GM21360 (cell line): ENCODE measurements around the gene LCP1.
"Not testable (repeated sequence)": the region's sequence is repeated elsewhere in the genome, so short reads cannot be mapped to it uniquely, and the experiment has no call there.

Experiments
- ATAC-seq: cut with Tn5 transposase; IDR thresholded peaks from one replicate; pipeline ENCODE4 v1.9.1; 2021; ENCODE audit warnings: mild to moderate bottlenecking, moderate library complexity; ENCODE audit not compliant: unreplicated experiment

LCP1 gene

GRCh38 chr13:46181840-46182490, at the start of gene LCP1:
LCP1 (minus strand) TSS chr13:46182177; CDS start chr13:46159662, 22,515 bp downstream.
- ATAC-seq = peak; percentile 60

- no peak for ATAC-seq
Measured at GRCh38 chr13:46229251-46229650, 47.3 kb upstream of the LCP1 start.

- not testable (repeated sequence) for ATAC-seq
Measured at GRCh38 chr13:46220234-46220633, 38.3 kb upstream of the LCP1 start.

GRCh38 chr13:46214741-46215140, 32.8 kb upstream of the LCP1 start:
- ATAC-seq = not testable (repeated sequence)

- no peak for ATAC-seq
Measured at GRCh38 chr13:46213242-46213641, 31.3 kb upstream of the LCP1 start.

- peak; percentile 92 for ATAC-seq
Measured at GRCh38 chr13:46211483-46212351, 29.7 kb upstream of the LCP1 start, which contains the start of gene LRRC63. LRRC63 (plus strand) TSS chr13:46211928; CDS start chr13:46213035, 1,107 bp downstream.

- no peak for ATAC-seq
Measured at GRCh38 chr13:46211116-46211482, 29.1 kb upstream of the LCP1 start.

GRCh38 chr13:46210362-46211083, 28.5 kb upstream of the LCP1 start:
- ATAC-seq = no peak

GRCh38 chr13:46207828-46208227, 25.9 kb upstream of the LCP1 start:
- ATAC-seq = no peak

- no peak for ATAC-seq
Measured at GRCh38 chr13:46206143-46206542, 24.2 kb upstream of the LCP1 start.

GRCh38 chr13:46202966-46203365, 21.0 kb upstream of the LCP1 start:
- ATAC-seq = no peak

- no peak for ATAC-seq
Measured at GRCh38 chr13:46202188-46202795, 20.3 kb upstream of the LCP1 start.

GRCh38 chr13:46198696-46199193, 16.8 kb upstream of the LCP1 start:
- no peak for ATAC-seq

- ATAC-seq = no peak
Measured at GRCh38 chr13:46197299-46198048, 15.5 kb upstream of the LCP1 start.

- no peak for ATAC-seq
Measured at GRCh38 chr13:46195016-46195415, 13.0 kb upstream of the LCP1 start.

GRCh38 chr13:46192412-46192811, 10.4 kb upstream of the LCP1 start:
- ATAC-seq = no peak

GRCh38 chr13:46185634-46186033, 3.7 kb upstream of the LCP1 start:
- ATAC-seq = no peak

- ATAC-seq = peak; percentile 27
Measured at GRCh38 chr13:46184277-46184699, 2.3 kb upstream of the LCP1 start.

- ATAC-seq = no peak
Measured at GRCh38 chr13:46183018-46183946, 1.3 kb upstream of the LCP1 start.
